ENCODE results near the gene APLN.

GRCh38 chrX:129636175-129636681 is 18.5 kb downstream of the APLN start:
- TF ChIP-seq CTCF (conservative IDR thresholded peaks at IDR 0.05) = no peak
- no peak for TF ChIP-seq ZFX (IDR thresholded peaks at IDR 0.05)

All from C4-2B (cell line).